ENCODE data around the gene TPD52L1.

DNA sequence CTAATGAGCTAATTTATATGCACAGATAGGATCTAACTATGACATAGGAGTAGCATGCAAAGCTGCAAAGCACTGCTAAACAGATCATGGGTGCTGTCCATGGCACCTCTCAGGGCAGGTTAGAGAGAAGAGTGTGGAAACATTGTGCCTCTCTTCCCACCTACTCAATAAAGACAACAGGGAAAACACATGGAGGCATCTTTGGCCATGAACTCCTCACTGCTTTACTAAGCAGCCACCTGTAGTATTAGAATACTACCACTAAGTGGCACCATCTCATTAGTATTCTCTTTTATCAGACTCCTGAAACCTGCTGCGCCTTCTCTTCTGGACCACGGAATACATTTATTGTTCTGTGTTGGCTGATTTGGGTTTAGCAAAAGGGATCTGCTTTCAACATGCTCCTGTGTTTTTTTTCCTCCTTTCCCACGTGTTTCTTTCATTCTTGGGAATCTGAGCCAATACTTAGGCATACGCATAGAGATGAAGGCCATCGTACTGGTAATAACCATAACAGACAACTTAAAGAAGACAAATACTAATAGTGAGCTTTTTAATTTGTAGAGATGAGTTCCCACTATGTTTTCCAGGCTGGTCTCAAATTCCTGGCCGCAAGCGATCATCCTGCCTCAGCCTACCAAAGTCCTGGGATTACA, 157.5 kb downstream of the TPD52L1 start:
- no peak for TF ChIP-seq POLR2A (IDR thresholded peaks at IDR 0.05)
- TF ChIP-seq, protein P1, sequence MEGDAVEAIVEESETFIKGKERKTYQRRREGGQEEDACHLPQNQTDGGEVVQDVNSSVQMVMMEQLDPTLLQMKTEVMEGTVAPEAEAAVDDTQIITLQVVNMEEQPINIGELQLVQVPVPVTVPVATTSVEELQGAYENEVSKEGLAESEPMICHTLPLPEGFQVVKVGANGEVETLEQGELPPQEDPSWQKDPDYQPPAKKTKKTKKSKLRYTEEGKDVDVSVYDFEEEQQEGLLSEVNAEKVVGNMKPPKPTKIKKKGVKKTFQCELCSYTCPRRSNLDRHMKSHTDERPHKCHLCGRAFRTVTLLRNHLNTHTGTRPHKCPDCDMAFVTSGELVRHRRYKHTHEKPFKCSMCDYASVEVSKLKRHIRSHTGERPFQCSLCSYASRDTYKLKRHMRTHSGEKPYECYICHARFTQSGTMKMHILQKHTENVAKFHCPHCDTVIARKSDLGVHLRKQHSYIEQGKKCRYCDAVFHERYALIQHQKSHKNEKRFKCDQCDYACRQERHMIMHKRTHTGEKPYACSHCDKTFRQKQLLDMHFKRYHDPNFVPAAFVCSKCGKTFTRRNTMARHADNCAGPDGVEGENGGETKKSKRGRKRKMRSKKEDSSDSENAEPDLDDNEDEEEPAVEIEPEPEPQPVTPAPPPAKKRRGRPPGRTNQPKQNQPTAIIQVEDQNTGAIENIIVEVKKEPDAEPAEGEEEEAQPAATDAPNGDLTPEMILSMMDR (IDR thresholded peaks at IDR 0.05): peak; percentile 66 to 85 (median 76)

Data from uterus (tissue), 2 donors.